22Rv1 (cell line): ENCODE measurements around the gene NECTIN3.

Experiments
- CTCF ChIP-seq: fragments of 450-650 bp; IDR thresholded peaks from 2 replicates; pipeline ENCODE4 v1.5.1; 2017; ENCODE audit warnings: mild to moderate bottlenecking
- ZFX ChIP-seq: fragments of 450-650 bp; IDR thresholded peaks from 2 replicates; pipeline ENCODE4 v1.6.1; 2017; ENCODE audit warnings: antibody characterized with exemption, borderline replicate concordance

GRCh38 chr3:111027868-111028267, 43.7 kb upstream of the NECTIN3 start:
- TF ChIP-seq CTCF (no peak), ZFX (no peak)
